HT-29 (cell line): ENCODE data around the gene PODXL2. TPM values are rescaled to one million over a fixed set of nuclear protein-coding genes. Genes with fewer than 3 reads are reported as not detected.

Experiments
- DNase-seq: peaks from one replicate; pipeline ENCODE4 v3.0.0-alpha.2; 2015; ENCODE audit warnings: low spot score
- total RNA-seq: library from RNA; depleted of rRNA; stranded (reverse); fragments of >200 nt; shearing (Covaris generic); gene quantifications from 2 replicates; pipeline ENCODE4 v1.2.3, GENCODE V29; 2014

PODXL2 gene
- total RNA-seq, 1 experiment from 2014 or later, result 41.7 TPM

- no peak for DNase-seq
Measured at GRCh38 chr3:127706312-127706711, 77.3 kb downstream of the PODXL2 start.

- no peak for DNase-seq
Measured at GRCh38 chr3:127706785-127707351, 77.9 kb downstream of the PODXL2 start.

GRCh38 chr3:127707851-127708411, 78.9 kb downstream of the PODXL2 start:
- no peak for DNase-seq

GRCh38 chr3:127708837-127709236, 79.9 kb downstream of the PODXL2 start:
- no peak for DNase-seq

GRCh38 chr3:127709320-127710060, 80.5 kb downstream of the PODXL2 start:
- no peak for DNase-seq

- no peak for DNase-seq
Measured at GRCh38 chr3:127710155-127710941, 81.4 kb downstream of the PODXL2 start.

- DNase-seq, result no peak
Measured at GRCh38 chr3:127711021-127711695, 82.2 kb downstream of the PODXL2 start.

- no peak for DNase-seq
Measured at GRCh38 chr3:127711896-127712295, 82.9 kb downstream of the PODXL2 start.

- no peak for DNase-seq
Measured at GRCh38 chr3:127712461-127712860, 83.5 kb downstream of the PODXL2 start.

GRCh38 chr3:127712881-127713771, 84.1 kb downstream of the PODXL2 start:
- no peak for DNase-seq

GRCh38 chr3:127714125-127714571, 85.2 kb downstream of the PODXL2 start:
- no peak for DNase-seq

GRCh38 chr3:127714866-127715265, 85.9 kb downstream of the PODXL2 start:
- no peak for DNase-seq

GRCh38 chr3:127715532-127715931, 86.5 kb downstream of the PODXL2 start:
- DNase-seq, result no peak

- no peak for DNase-seq
Measured at GRCh38 chr3:127716384-127716783, 87.4 kb downstream of the PODXL2 start.

GRCh38 chr3:127717357-127718244, 88.6 kb downstream of the PODXL2 start:
- DNase-seq, result no peak

- DNase-seq, result no peak
Measured at GRCh38 chr3:127718245-127718915, 89.4 kb downstream of the PODXL2 start.

GRCh38 chr3:127718916-127719290, 89.9 kb downstream of the PODXL2 start:
- DNase-seq, result no peak

- no peak for DNase-seq
Measured at GRCh38 chr3:127719369-127719768, 90.4 kb downstream of the PODXL2 start.
